ENCODE data around the gene ERP29. TPM values are rescaled to one million over a fixed set of nuclear protein-coding genes. Genes with fewer than 3 reads are reported as not detected.
"Not testable (repeated sequence)": the region's sequence is repeated elsewhere in the genome, so short reads cannot be mapped to it uniquely, and the experiment has no call there.

ERP29 gene
- total and polyA plus RNA-seq, 7 donors: 43.0 to 217 (median 68.0) TPM

DNA sequence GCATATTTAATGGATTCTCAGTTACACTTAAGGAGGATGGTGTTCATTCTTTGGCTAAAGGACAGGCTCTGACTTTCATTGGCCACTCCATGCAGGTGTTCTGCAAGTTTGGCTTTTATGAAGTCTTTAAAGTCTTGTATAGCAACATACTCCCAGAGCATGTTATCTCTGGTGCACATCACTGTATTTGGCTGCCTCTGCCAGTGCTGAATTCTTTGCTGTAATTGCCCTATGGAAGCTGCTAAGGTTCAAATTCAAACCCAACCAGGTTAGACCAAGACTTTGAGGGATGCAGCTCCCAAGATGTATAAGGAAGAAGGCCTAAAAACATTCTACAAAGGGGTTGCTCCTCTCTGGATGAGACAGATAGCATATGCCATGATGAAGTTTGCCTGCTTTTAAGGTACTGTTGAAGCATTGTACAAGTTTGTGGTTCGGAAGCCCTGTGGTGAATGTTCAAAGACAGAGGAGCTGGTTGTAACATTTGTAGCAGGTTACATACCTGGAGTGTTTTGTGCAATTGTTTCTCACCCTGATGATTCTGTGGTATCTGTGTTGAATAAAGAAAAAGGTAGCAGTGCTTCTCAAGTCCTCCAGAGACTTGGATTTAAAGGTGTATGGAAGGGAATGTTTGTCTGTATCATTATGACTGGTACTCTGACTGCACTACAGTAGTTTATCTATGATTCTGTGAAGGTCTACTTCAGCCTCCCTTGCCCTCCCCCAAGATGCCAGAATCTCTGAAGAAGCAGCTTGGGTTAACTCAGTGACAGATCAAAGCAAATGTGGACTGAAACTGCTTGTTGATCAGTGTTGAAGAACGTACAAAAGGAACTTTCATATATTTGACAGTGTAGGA is 19.7 kb upstream of the ERP29 start:
- WGBS, 2 donors: 54 to 75% methylated on average over 2 of the region's 2 CpGs
- TF ChIP-seq EP300 (IDR thresholded peaks at IDR 0.05): no peak
- no peak for TF ChIP-seq POLR2A (IDR thresholded peaks at IDR 0.05)
- TF ChIP-seq POLR2AphosphoS5 (IDR thresholded peaks at IDR 0.05): no peak
- TF ChIP-seq, protein P1, sequence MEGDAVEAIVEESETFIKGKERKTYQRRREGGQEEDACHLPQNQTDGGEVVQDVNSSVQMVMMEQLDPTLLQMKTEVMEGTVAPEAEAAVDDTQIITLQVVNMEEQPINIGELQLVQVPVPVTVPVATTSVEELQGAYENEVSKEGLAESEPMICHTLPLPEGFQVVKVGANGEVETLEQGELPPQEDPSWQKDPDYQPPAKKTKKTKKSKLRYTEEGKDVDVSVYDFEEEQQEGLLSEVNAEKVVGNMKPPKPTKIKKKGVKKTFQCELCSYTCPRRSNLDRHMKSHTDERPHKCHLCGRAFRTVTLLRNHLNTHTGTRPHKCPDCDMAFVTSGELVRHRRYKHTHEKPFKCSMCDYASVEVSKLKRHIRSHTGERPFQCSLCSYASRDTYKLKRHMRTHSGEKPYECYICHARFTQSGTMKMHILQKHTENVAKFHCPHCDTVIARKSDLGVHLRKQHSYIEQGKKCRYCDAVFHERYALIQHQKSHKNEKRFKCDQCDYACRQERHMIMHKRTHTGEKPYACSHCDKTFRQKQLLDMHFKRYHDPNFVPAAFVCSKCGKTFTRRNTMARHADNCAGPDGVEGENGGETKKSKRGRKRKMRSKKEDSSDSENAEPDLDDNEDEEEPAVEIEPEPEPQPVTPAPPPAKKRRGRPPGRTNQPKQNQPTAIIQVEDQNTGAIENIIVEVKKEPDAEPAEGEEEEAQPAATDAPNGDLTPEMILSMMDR (IDR thresholded peaks at IDR 0.05): no peak
- Histone ChIP-seq H3K27me3 (no peaks in the 10 kb centered on the region), H3K4me1 (no peaks in the 10 kb centered on the region), H3K27ac (no peak overlapping the region), H3K9me3 (no peaks in the 10 kb centered on the region), H3K4me3 (no peak overlapping the region), H3K36me3 (peaks cover 0 to 6% (median 0%) of the 10 kb centered on the region in 4 donors)
- intact Hi-C loops (cut with DNase I): no loop called here
- DNase-seq: no peak

DNA sequence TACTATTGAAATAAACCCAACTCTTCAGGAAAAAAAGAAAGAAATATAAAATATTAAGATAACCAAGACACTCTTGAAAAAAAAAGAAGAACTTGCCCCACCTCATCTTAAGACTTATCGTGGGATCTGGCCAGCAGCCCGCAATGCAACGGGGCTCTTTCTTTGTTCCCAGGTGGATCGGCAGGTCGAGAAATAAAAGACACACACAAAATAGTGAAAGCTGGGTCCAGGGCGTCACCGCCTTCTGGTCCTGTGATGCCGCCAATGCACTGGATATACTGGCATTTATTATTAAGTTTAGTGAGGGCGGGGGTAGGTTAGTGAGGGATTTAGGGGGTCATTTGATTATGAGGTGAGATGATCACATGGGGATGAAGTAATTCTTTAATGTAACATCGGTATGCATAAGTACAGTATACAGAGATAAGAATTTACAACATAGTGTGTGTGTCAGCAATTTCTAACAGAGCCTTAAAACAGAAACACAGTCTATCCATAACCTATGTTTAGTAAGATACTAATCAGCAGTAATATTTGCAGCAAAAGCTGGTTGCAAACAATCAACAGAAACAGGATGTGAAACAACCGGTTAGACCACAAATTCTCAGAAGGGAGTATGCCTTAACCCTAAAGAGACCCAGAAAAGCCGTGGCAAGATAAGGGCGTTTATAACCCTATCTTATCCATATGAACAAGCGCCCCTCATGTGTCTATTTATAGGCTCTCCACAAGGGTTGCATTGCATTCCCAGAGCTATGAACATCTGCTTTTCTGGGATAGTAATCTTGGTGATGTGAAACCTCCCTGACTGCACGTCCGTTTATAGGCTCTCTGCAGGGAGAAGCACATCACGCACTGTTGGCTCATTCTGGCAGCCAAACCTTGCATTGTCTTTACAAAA is 18.8 kb upstream of the ERP29 start:
- 40 to 44% methylated on average over 17 of the region's 17 CpGs for WGBS, 2 donors
- H3K4me1 ChIP-seq; intact Hi-C loops (cut with DNase I); DNase-seq; H3K4me3 ChIP-seq; H3K36me3 ChIP-seq; H3K9me3 ChIP-seq; H3K27me3 ChIP-seq; H3K27ac ChIP-seq: not testable (repeated sequence)

DNA sequence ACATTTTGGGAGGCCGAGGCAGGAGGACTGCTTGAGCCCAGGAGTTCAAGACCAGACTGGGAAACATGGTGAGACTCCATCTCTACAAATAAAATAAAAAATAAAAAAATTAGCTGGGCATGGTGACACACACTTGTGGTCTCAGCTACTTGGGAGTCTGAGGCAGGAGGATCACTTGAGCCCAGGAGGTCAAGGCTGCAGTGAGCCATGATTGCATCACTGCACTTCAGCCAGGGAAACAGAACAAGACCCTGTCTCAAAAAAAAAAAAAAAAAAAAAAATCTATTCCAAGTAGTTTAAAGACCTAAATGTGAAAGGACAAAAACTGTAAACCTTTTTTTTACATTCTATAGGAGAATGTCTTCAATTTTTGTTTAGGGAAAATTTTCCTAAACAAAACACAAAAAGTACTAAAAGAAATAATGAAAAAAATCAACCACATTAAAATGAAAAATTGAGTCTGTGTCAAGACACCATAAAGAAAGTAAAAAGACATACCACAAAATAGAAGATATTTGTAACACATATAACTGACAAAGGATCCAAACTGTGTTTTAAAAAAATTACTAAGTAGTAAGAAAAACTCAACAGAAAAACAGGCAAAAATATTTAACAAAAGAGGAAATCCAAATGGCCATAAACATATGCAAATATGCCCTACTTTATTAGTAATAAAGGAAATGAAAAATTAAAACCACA is 17.3 kb upstream of the ERP29 start:
- 97% methylated on average over 1 of the region's 1 CpG for WGBS, 2 donors
- no peak for TF ChIP-seq POLR2A (IDR thresholded peaks at IDR 0.05)
- TF ChIP-seq EP300 (IDR thresholded peaks at IDR 0.05): no peak
- TF ChIP-seq POLR2AphosphoS5 (IDR thresholded peaks at IDR 0.05): no peak
- TF ChIP-seq, protein P1 (IDR thresholded peaks at IDR 0.05): no peak

DNA sequence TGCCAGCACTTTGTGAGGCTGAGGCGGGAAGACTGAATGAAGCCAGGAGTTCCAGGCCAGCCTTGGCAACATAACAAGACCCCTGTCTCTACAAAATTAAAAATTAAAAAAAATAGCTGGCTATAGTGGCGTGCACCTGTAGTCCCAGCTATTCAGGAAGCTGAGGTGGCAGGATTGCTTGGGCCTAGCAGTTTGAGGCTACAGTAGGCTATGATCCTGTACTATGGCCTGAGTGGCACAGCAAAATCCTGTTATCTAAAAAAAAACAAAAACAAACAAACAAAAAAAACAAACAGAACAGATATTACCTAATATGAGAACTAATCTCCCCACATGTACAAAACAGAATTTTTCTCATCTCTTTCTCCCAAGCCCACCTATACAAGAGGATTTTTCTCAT is 15.9 kb upstream of the ERP29 start:
- Histone ChIP-seq H3K27ac (no peak overlapping the region), H3K4me3 (no peak overlapping the region), H3K9me3 (no peaks in the 10 kb centered on the region), H3K36me3 (peaks cover 0 to 5% (median 0%) of the 10 kb centered on the region in 4 donors), H3K4me1 (no peaks in the 10 kb centered on the region), H3K27me3 (no peaks in the 10 kb centered on the region)
- intact Hi-C loops (cut with DNase I): no loop called here
- no peak for DNase-seq
- TF ChIP-seq EP300 (IDR thresholded peaks at IDR 0.05) (no peak), POLR2A (IDR thresholded peaks at IDR 0.05) (no peak), POLR2AphosphoS5 (IDR thresholded peaks at IDR 0.05) (no peak)
- TF ChIP-seq, protein P1 (IDR thresholded peaks at IDR 0.05): no peak
- WGBS, 2 donors: 92 to 96% methylated on average over 2 of the region's 2 CpGs

More for the DNA sequence above, 17.3 kb upstream of the ERP29 start:
- Histone ChIP-seq H3K27ac (no peak overlapping the region), H3K4me3 (no peak overlapping the region), H3K9me3 (no peaks in the 10 kb centered on the region), H3K4me1 (no peaks in the 10 kb centered on the region), H3K36me3 (peaks cover 0 to 1% (median 0%) of the 10 kb centered on the region in 4 donors), H3K27me3 (no peaks in the 10 kb centered on the region)
- DNase-seq: no peak
- intact Hi-C loops (cut with DNase I): no loop called here
